ENCODE data around the gene AGPAT3. TPM values are rescaled to one million over a fixed set of nuclear protein-coding genes. Genes with fewer than 3 reads are reported as not detected.

AGPAT3 gene
- total and polyA plus RNA-seq, 10 of the 15 experiments (the other 5 are each of a cell fraction or from before 2014, with no cell fraction given), result 1.2 to 110 (median 30.8) TPM

GRCh38 chr21:43890042-43890441, 25.0 kb downstream of the AGPAT3 start:
- ATAC-seq (no peak), DNase-seq (ENCODE audit: low read depth, low spot score) (no peak), FAIRE-seq (no peak)
- 100% methylated on average over 9 of the region's 9 CpGs for WGBS (ENCODE audit: insufficient coverage, insufficient replicate concordance, low lambda C conversion rate, missing lambda C conversion rate)
- H3K4me1 ChIP-seq (ENCODE audit: control insufficient read depth, insufficient read depth, low read length), result peaks cover 15% of the 10 kb centered on the region
- H3K4me2 ChIP-seq (ENCODE audit: control insufficient read depth, insufficient read depth), result no peak overlapping the region
- SMC1A ChIA-PET (ENCODE audit: uncharacterized antibody, unreplicated experiment), result no interaction called here
- no peak overlapping the region for H3K9ac ChIP-seq (ENCODE audit: control insufficient read depth, insufficient read depth, low read length)
- BruUV-seq (replicated peaks), result no TSS peak
- intact Hi-C loops (cut with micrococcal nuclease; ENCODE audit: unreplicated experiment) (no loop called here), in situ Hi-C loops (cut with MboI) (no loop called here)
- H3K4me3 ChIP-seq, result no peak overlapping the region
- peaks cover 59% of the 10 kb centered on the region for H3K79me2 ChIP-seq (ENCODE audit: control insufficient read depth, insufficient read depth, low read length)
- CTCF ChIA-PET, result no interaction called here
- POLR2A ChIA-PET, result no interaction called here
- peaks cover 5% of the 10 kb centered on the region; the same call in 2 of the 3 replicates for H3K9me3 ChIP-seq (replicated peaks; ENCODE audit: control insufficient read depth, insufficient read depth, low read length)
- no peaks in the 10 kb centered on the region for H3K27me3 ChIP-seq (replicated peaks in 1 of 2; ENCODE audit: control insufficient read depth in 2 of 2, insufficient read depth in 2 of 2, low read length in 1 of 2)
- H3K27ac ChIP-seq (ENCODE audit: control insufficient read depth, insufficient read depth), result no peak overlapping the region
- no peak overlapping the region for H2AFZ ChIP-seq (ENCODE audit: control insufficient read depth, low read depth, low read length)
- RAD21 ChIA-PET (ENCODE audit: unreplicated experiment), result no interaction called here
- no peak for TF ChIP-seq ZBED1 (IDR thresholded peaks at IDR 0.05; ENCODE audit: borderline replicate concordance)
- TF ChIP-seq SP1 (IDR thresholded peaks at IDR 0.05; ENCODE audit: low read depth, low read length), result no peak
- TF ChIP-seq SUZ12 (IDR thresholded peaks at IDR 0.05; ENCODE audit: unreplicated experiment), result no peak
- no peak for TF ChIP-seq ZNF384 (IDR thresholded peaks at IDR 0.05; ENCODE audit: borderline replicate concordance, low read depth, low read length)
- TF ChIP-seq RELB (IDR thresholded peaks at IDR 0.05; ENCODE audit: low read depth), result no peak
- no peak for TF ChIP-seq BACH1 (IDR thresholded peaks at IDR 0.05; ENCODE audit: borderline replicate concordance)
- TF ChIP-seq ZNF207 (IDR thresholded peaks at IDR 0.05; ENCODE audit: borderline replicate concordance), result no peak
- TF ChIP-seq ATF2 (IDR thresholded peaks at IDR 0.05; ENCODE audit: low read length), result no peak
- TF ChIP-seq IRF3 (IDR thresholded peaks at IDR 0.05), result no peak
- peaks cover 2 to 13% of the 10 kb centered on the region in 2 experiments; a peak in 3 of 4 replicates for H3K36me3 ChIP-seq (ENCODE audit: control insufficient read depth in 2 of 2, insufficient read depth in 2 of 2, low read length in 1 of 2)
- no peaks in the 10 kb centered on the region for H4K20me1 ChIP-seq (ENCODE audit: control insufficient read depth, insufficient read depth)
